Measurements from ENCODE around the gene GATAD1. TPM values are rescaled to one million over a fixed set of nuclear protein-coding genes. Genes with fewer than 3 reads are reported as not detected.

GATAD1 gene
- total and polyA plus RNA-seq, 2 of the 8 experiments (the other 6 are each of a cell fraction or from before 2014, with no cell fraction given): 17.1 to 34.7 TPM

DNA sequence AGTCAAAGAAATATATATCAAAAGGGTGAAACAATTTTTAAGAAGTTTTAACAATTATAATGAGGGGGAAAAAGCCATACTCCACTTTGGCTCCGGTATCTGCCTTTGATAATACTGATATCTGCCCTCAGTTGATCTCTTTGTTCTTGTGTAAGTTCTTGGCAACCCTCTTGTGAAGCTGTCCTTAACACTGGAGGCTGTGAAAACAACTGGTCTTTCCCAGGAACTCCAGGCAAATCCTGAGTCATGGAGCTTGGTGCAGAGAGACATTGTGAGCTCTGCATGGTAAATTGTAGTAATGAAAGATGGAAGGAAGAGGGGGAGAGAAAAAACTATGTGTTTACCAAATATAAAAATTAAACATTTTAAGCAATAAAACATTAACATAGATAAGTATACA, 42.4 kb downstream of the GATAD1 start:
- Histone ChIP-seq H3K36me3 (ENCODE audit: control insufficient read depth in 2 of 4, insufficient read depth in 4 of 4, low read length in 3 of 4) (peaks cover 0 to 70% (median 25%) of the 10 kb centered on the region in 4 experiments; a peak in 7 of 8 replicates), H3K4ac (replicated peaks; ENCODE audit: insufficient read length, low read depth, low read length) (no peak overlapping the region), H3K79me2 (ENCODE audit: control insufficient read depth in 1 of 2, insufficient read depth in 2 of 2, low read length in 2 of 2) (no peaks in the 10 kb centered on the region), H3K79me1 (ENCODE audit: low read depth, low read length) (no peaks in the 10 kb centered on the region), H2AFZ (ENCODE audit: low read length) (no peak overlapping the region), H2BK15ac (ENCODE audit: low read length) (no peak overlapping the region), H3K9me3 (ENCODE audit: insufficient read depth in 2 of 2, low read depth in 1 of 2, low read length in 1 of 2) (no peaks in the 10 kb centered on the region), H4K91ac (replicated peaks; ENCODE audit: insufficient read length, low read length) (no peak overlapping the region), H3K56ac (replicated peaks; ENCODE audit: insufficient read length, low read depth, low read length) (no peak overlapping the region), H3K27ac (ENCODE audit: low read depth, low read length) (no peak overlapping the region), H2BK120ac (replicated peaks; ENCODE audit: low read depth, low read length) (no peak overlapping the region), H2BK20ac (ENCODE audit: low read length) (no peak overlapping the region), H3K4me3 (ENCODE audit: extremely low read depth in 1 of 4, insufficient read depth in 2 of 4, low read depth in 3 of 4, low read length in 4 of 4) (no peak overlapping the region), H3K9ac (replicated peaks in 1 of 4; ENCODE audit: extremely low read depth in 1 of 4, low read depth in 3 of 4, low read length in 3 of 4) (no peak overlapping the region), H3K4me1 (replicated peaks in 1 of 4; ENCODE audit: control insufficient read depth in 3 of 4, insufficient read depth in 4 of 4, low read length in 3 of 4) (no peaks in the 10 kb centered on the region), H3K14ac (ENCODE audit: insufficient read length) (no peak overlapping the region), H4K20me1 (replicated peaks in 1 of 2; ENCODE audit: control insufficient read depth in 1 of 2, insufficient read depth in 2 of 2, low read length in 2 of 2) (no peaks in the 10 kb centered on the region), H3K23me2 (ENCODE audit: low read depth, low read length) (no peaks in the 10 kb centered on the region), H2BK5ac (ENCODE audit: low read depth, low read length) (no peak overlapping the region), H3K4me2 (ENCODE audit: insufficient read depth in 1 of 2, low read depth in 2 of 2, low read length in 2 of 2) (no peak overlapping the region), H3K18ac (ENCODE audit: extremely low read depth, low read length) (no peak overlapping the region), H4K5ac (ENCODE audit: insufficient read length, low read depth, low read length) (no peak overlapping the region), H2BK12ac (ENCODE audit: low read depth, low read length) (no peak overlapping the region), H4K8ac (ENCODE audit: extremely low read depth, insufficient read depth, low read length) (no peak overlapping the region), H3K27me3 (replicated peaks in 1 of 4; ENCODE audit: control insufficient read depth in 3 of 4, extremely low read depth in 1 of 4, insufficient read depth in 3 of 4, low read length in 3 of 4) (no peaks in the 10 kb centered on the region), H3K23ac (ENCODE audit: insufficient read length) (no peak overlapping the region), H2AK5ac (ENCODE audit: low read depth, low read length) (no peak overlapping the region)
- ChIA-PET CTCF (ENCODE audit: partially characterized antibody) (interaction anchor here (1.3 kb wide), 1 partner anchor 28 kb away, joined by 4 read pairs; no protein-coding TSS in a partner anchor), POLR2A (ENCODE audit: partially characterized antibody) (no interaction called here)
- no peak for FAIRE-seq
- WGBS, 2 experiments (ENCODE audit: extremely low coverage in 1 of 2, insufficient coverage in 1 of 2, insufficient read length in 1 of 2, insufficient replicate concordance in 2 of 2, low coverage in 1 of 2, low lambda C conversion rate in 2 of 2, missing lambda C conversion rate in 1 of 2): 75% methylated on average over 1 of the region's 1 CpG; no CpG with 5 or more reads in 1 of the 2 experiments
- DNase-seq (ENCODE audit: low read depth in 1 of 2, low spot score in 2 of 2): no peak
- TF ChIP-seq NANOG (IDR thresholded peaks at IDR 0.05; ENCODE audit: insufficient read depth, low read depth, low read length, poor library complexity, severe bottlenecking): no peak
- TF ChIP-seq HDAC2 (IDR thresholded peaks at IDR 0.05; ENCODE audit: borderline replicate concordance in 1 of 2, low read depth in 2 of 2, low read length in 2 of 2): no peak
- TF ChIP-seq RNF2 (IDR thresholded peaks at IDR 0.05; ENCODE audit: borderline replicate concordance, low read depth, low read length, missing control alignments, poor library complexity, severe bottlenecking): no peak
- TF ChIP-seq SP2 (IDR thresholded peaks at IDR 0.05; ENCODE audit: low read length): no peak
